ENCODE results near the gene TENM4. TPM values are rescaled to one million over a fixed set of nuclear protein-coding genes. Genes with fewer than 3 reads are reported as not detected.

TENM4 gene
- total RNA-seq, 4 donors from 2014 or later = 31.4 to 44.5 (median 38.0) TPM

- DNase-seq (ENCODE audit: low spot score in 2 of 2) = no peak
- Histone ChIP-seq H3K4me1 (no peaks in the 10 kb centered on the region), H3K36me3 (no peaks in the 10 kb centered on the region), H3K4me3 (no peak overlapping the region), H3K27ac (no peak overlapping the region), H3K9me3 (no peaks in the 10 kb centered on the region), H3K27me3 (no peaks in the 10 kb centered on the region)
- 90% methylated on average over 4 of the region's 4 CpGs for WGBS
- TF ChIP-seq EP300 (IDR thresholded peaks at IDR 0.05) (no peak), POLR2A (IDR thresholded peaks at IDR 0.05) (no peak), CTCF (IDR thresholded peaks at IDR 0.05) (no peak), POLR2AphosphoS5 (IDR thresholded peaks at IDR 0.05) (no peak)
These were observed 73.0 kb downstream of the TENM4 start for GRCh38 chr11:79367844-79368243.

GRCh38 chr11:79366218-79366617 is 74.6 kb downstream of the TENM4 start:
- WGBS = 100% methylated on average over 2 of the region's 2 CpGs
- H3K9me3 ChIP-seq = no peaks in the 10 kb centered on the region
- no peaks in the 10 kb centered on the region for H3K4me1 ChIP-seq
- no peak overlapping the region for H3K4me3 ChIP-seq
- H3K36me3 ChIP-seq = no peaks in the 10 kb centered on the region
- no peak for DNase-seq (ENCODE audit: low spot score in 2 of 2)
- no peak overlapping the region for H3K27ac ChIP-seq
- TF ChIP-seq EP300 (IDR thresholded peaks at IDR 0.05) = no peak
- TF ChIP-seq CTCF (IDR thresholded peaks at IDR 0.05) = no peak
- TF ChIP-seq POLR2A (IDR thresholded peaks at IDR 0.05) = no peak
- no peak for TF ChIP-seq POLR2AphosphoS5 (IDR thresholded peaks at IDR 0.05)
- no peaks in the 10 kb centered on the region for H3K27me3 ChIP-seq

- H3K36me3 ChIP-seq = no peaks in the 10 kb centered on the region
- no peaks in the 10 kb centered on the region for H3K27me3 ChIP-seq
- TF ChIP-seq EP300 (IDR thresholded peaks at IDR 0.05) = no peak
- TF ChIP-seq POLR2AphosphoS5 (IDR thresholded peaks at IDR 0.05) = no peak
- TF ChIP-seq CTCF (IDR thresholded peaks at IDR 0.05) = no peak
- no peak for TF ChIP-seq POLR2A (IDR thresholded peaks at IDR 0.05)
- DNase-seq (ENCODE audit: low spot score in 2 of 2) = no peak
- H3K4me3 ChIP-seq = no peak overlapping the region
- no peaks in the 10 kb centered on the region for H3K9me3 ChIP-seq
- no peak overlapping the region for H3K27ac ChIP-seq
- 86% methylated on average over 5 of the region's 5 CpGs for WGBS
- no peaks in the 10 kb centered on the region for H3K4me1 ChIP-seq
These were observed 76.9 kb downstream of the TENM4 start for GRCh38 chr11:79363861-79364378.

GRCh38 chr11:79363256-79363655 is 77.6 kb downstream of the TENM4 start:
- Histone ChIP-seq H3K36me3 (no peaks in the 10 kb centered on the region), H3K27me3 (no peaks in the 10 kb centered on the region), H3K4me1 (no peaks in the 10 kb centered on the region), H3K4me3 (no peak overlapping the region), H3K9me3 (no peaks in the 10 kb centered on the region), H3K27ac (no peak overlapping the region)
- 79% methylated on average over 4 of the region's 4 CpGs for WGBS
- no peak for TF ChIP-seq POLR2AphosphoS5 (IDR thresholded peaks at IDR 0.05)
- no peak for TF ChIP-seq POLR2A (IDR thresholded peaks at IDR 0.05)
- TF ChIP-seq EP300 (IDR thresholded peaks at IDR 0.05) = no peak
- no peak for TF ChIP-seq CTCF (IDR thresholded peaks at IDR 0.05)
- DNase-seq (ENCODE audit: low spot score in 2 of 2) = no peak

GRCh38 chr11:79362821-79363220 is 78.0 kb downstream of the TENM4 start:
- Histone ChIP-seq H3K4me1 (no peaks in the 10 kb centered on the region), H3K4me3 (no peak overlapping the region), H3K27ac (no peak overlapping the region), H3K27me3 (no peaks in the 10 kb centered on the region), H3K9me3 (no peaks in the 10 kb centered on the region), H3K36me3 (no peaks in the 10 kb centered on the region)
- DNase-seq (ENCODE audit: low spot score in 2 of 2) = no peak
- no peak for TF ChIP-seq EP300 (IDR thresholded peaks at IDR 0.05)
- TF ChIP-seq POLR2A (IDR thresholded peaks at IDR 0.05) = no peak
- no peak for TF ChIP-seq POLR2AphosphoS5 (IDR thresholded peaks at IDR 0.05)
- no peak for TF ChIP-seq CTCF (IDR thresholded peaks at IDR 0.05)
- 87% methylated on average over 4 of the region's 4 CpGs for WGBS
